Right lobe of liver (tissue), 4 donors: ENCODE results near the gene GAN.

Experiments used
- POLR2A ChIP-seq: fragments of 450-650 bp; IDR thresholded peaks from one replicate; pipeline ENCODE4 v1.6.1; 2017; ENCODE audit warnings: antibody characterized with exemption, mild to moderate bottlenecking
- TF ChIP-seq, protein P1 (sequence below), 4 donors: fragments of 200-600 bp in 3 of 4; fragments of 450-650 bp in 1 of 4; IDR thresholded peaks; one replicate each; pipeline versions ENCODE4 v1.5.1 to v1.8.0; 2016 to 2022; ENCODE audit warnings: antibody characterized with exemption in 4 of 4, mild to moderate bottlenecking in 2 of 4
- donor health status: DM: no; HTN: no; CAD: no.
- donor health status: DM: no; HTN: no; CAD: no.
- donor health status: DM: no; HTN: yes; CAD: no.

DNA sequence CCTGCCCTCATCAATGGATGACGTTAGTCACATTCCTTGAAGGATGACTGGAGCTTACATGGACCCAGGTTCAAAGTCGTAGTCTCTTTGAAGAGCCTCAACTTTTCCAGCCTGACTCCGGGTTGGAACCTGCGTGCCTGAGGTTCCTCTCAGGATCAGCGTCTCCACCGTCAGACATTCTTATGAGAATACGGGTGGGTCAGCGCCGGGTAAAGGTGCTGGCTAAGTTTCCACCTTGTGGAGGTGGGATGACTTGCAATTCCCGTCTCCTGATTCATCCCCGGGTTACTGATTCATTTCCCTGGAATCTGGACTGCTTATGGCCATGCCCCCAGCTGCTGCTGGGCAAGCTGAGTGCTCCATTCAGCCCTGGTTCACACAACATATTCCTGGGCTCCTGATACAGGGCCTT lies 90.9 kb downstream of the GAN start:
- TF ChIP-seq POLR2A, result no peak
- TF ChIP-seq, protein P1, sequence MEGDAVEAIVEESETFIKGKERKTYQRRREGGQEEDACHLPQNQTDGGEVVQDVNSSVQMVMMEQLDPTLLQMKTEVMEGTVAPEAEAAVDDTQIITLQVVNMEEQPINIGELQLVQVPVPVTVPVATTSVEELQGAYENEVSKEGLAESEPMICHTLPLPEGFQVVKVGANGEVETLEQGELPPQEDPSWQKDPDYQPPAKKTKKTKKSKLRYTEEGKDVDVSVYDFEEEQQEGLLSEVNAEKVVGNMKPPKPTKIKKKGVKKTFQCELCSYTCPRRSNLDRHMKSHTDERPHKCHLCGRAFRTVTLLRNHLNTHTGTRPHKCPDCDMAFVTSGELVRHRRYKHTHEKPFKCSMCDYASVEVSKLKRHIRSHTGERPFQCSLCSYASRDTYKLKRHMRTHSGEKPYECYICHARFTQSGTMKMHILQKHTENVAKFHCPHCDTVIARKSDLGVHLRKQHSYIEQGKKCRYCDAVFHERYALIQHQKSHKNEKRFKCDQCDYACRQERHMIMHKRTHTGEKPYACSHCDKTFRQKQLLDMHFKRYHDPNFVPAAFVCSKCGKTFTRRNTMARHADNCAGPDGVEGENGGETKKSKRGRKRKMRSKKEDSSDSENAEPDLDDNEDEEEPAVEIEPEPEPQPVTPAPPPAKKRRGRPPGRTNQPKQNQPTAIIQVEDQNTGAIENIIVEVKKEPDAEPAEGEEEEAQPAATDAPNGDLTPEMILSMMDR (IDR thresholded peaks at IDR 0.05), result peak in 1 of 4 donors; percentile 7
